Measurements from ENCODE around the gene MORN1.

The MORN1 gene

GRCh38 chr1:2346691-2347408 is 44.5 kb downstream of the MORN1 start:
- no peak for DNase-seq (ENCODE audit: low read depth)
- no peak overlapping the region for H3K4me3 ChIP-seq (replicated peaks; ENCODE audit: low read depth, low read length)
- no peak for TF ChIP-seq CTCF (IDR thresholded peaks at IDR 0.05; ENCODE audit: low read length, missing control alignments)

DNA sequence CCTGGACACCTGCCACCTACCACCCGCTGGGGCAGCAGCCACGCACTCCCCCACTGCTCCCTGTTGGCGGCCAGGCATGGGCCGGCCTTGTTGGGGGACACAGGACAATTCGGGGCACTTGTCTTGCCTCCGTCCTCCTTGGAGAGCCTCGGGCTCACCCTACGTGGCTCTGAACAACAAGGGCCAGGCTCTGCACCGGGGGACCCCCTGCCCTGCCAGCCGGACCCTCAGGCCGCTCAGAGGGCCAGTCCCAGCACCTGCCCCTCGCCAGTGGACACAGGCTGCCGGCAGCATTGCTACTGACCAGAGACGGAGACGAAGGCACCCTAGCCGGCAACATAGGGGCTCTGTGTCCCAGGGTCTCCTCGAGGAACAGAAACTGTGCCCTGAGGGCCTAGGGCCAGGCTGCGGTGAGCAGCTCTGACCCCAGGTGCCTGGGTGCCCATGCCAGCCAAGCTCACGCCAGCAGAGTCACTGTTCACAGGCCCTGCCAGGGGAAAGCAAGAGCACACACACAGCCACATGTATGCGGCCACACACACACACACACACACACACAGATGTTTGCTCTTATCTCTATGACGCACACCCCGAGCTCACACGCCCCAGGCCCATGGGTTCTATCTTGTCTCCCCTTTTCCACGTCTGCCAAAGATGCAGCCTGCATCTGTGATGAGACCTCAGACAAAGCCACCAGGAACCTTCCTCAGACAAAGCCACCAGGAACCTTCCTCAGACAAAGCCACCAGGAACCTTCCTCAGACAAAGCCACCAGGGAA is 45.9 kb downstream of the MORN1 start:
- no peak overlapping the region for H3K4me3 ChIP-seq (replicated peaks; ENCODE audit: low read depth, low read length)
- no peak for TF ChIP-seq CTCF (IDR thresholded peaks at IDR 0.05; ENCODE audit: low read length, missing control alignments)
- peak; percentile 7 for DNase-seq (ENCODE audit: low read depth)

GRCh38 chr1:2344744-2345296 is 46.5 kb downstream of the MORN1 start:
- no peak overlapping the region for H3K4me3 ChIP-seq (replicated peaks; ENCODE audit: low read depth, low read length)
- TF ChIP-seq CTCF (IDR thresholded peaks at IDR 0.05; ENCODE audit: low read length, missing control alignments), result no peak
- no peak for DNase-seq (ENCODE audit: low read depth)

DNA sequence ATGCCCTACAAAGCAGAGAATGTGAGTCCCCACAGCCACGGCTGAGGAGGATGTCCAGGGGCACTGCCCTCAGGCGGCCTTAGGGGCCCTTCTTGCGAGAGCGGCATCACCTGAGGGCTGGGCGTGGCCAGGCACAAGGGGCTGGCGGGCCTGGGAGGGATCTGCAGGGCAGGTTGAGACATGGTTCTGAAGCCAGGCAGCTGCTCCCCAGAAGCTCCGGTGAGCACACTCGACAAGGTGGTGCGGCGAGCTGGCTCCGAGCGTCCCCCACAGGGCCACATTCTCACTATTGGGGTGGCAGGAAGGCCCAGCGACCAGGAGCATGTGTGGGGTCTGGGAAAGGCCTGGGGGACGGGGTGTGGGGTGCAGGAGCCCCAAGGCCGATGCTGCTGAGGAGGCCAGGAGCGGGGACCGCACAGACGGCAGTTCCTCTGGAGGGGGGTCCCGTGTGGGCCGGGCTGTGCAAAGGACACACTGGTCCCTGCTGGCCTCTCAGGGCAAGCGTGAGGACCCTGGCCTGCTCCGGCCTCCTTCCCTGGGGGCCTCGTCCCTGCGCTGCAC is 47.2 kb downstream of the MORN1 start:
- H3K4me3 ChIP-seq (replicated peaks; ENCODE audit: low read depth, low read length), result no peak overlapping the region
- no peak for DNase-seq (ENCODE audit: low read depth)
- TF ChIP-seq CTCF (IDR thresholded peaks at IDR 0.05; ENCODE audit: low read length, missing control alignments), result no peak

- TF ChIP-seq CTCF (IDR thresholded peaks at IDR 0.05; ENCODE audit: low read length, missing control alignments), result no peak
- H3K4me3 ChIP-seq (replicated peaks; ENCODE audit: low read depth, low read length), result no peak overlapping the region
- no peak for DNase-seq (ENCODE audit: low read depth)
Measured at GRCh38 chr1:2343023-2343935, 48.1 kb downstream of the MORN1 start.

- no peak overlapping the region for H3K4me3 ChIP-seq (replicated peaks; ENCODE audit: low read depth, low read length)
- no peak for TF ChIP-seq CTCF (IDR thresholded peaks at IDR 0.05; ENCODE audit: low read length, missing control alignments)
- DNase-seq (ENCODE audit: low read depth), result no peak
Measured at GRCh38 chr1:2342384-2343022, 48.9 kb downstream of the MORN1 start.
